ENCODE measurements around the gene CTH. TPM values are rescaled to one million over a fixed set of nuclear protein-coding genes. Genes with fewer than 3 reads are reported as not detected.
"Not testable (repeated sequence)": the region's sequence is repeated elsewhere in the genome, so short reads cannot be mapped to it uniquely, and the experiment has no call there.

CTH gene
- total RNA-seq, 2 donors from 2014 or later: 6.0 to 8.5 TPM

DNA sequence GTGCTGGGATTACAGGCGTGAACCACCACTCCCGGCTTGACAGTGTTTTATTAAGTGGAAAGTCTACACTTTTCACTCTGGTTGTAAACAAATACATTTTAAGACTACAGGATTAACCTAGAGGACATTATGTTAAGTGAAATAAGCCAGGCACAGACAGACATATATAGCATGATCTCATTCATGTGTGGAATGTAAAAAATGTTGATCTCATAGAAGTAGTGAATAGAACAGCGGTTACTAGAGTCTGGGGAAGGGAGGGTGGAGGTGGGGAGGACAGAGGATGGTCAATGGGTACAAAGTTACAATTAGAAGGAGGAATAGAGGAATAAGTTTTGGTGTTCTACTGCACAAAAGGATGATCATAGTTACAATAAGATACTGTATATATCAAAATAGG, 16.9 kb downstream of the CTH start:
- Mint-ChIP-seq H3K27ac (no peak overlapping the region), H3K4me3 (no peak overlapping the region), H3K4me1 (peaks cover 6% of the 10 kb centered on the region), H3K9me3 (no peaks in the 10 kb centered on the region), H3K27me3 (no peaks in the 10 kb centered on the region), H3K36me3 (ENCODE audit: low read depth) (peaks cover 75% of the 10 kb centered on the region)
- ATAC-seq (replicated peaks): no peak

DNA sequence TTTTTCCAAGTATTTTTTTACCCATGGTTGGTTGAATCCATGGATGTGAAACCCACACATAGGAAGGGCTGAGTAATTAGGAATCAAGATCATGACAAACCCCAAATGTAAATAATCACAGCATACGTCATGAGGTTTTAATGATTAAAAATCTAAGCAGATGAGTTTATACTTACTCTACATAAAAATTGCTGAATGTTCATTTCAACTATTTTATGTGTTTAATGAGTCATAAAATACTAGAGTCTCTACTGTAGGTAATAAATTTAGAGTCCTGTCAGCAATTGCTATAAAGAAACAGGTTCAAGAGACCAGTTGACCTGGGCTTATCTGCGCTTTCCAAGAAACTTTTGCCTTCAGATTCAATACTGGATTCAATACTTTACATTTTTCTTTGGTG, 18.2 kb downstream of the CTH start:
- no peak overlapping the region for H3K4me3 Mint-ChIP-seq
- H3K27ac Mint-ChIP-seq: no peak overlapping the region
- H3K9me3 Mint-ChIP-seq: no peaks in the 10 kb centered on the region
- ATAC-seq (replicated peaks): no peak
- H3K4me1 Mint-ChIP-seq: peaks cover 6% of the 10 kb centered on the region
- H3K36me3 Mint-ChIP-seq (ENCODE audit: low read depth): peaks cover 78% of the 10 kb centered on the region
- no peaks in the 10 kb centered on the region for H3K27me3 Mint-ChIP-seq

DNA sequence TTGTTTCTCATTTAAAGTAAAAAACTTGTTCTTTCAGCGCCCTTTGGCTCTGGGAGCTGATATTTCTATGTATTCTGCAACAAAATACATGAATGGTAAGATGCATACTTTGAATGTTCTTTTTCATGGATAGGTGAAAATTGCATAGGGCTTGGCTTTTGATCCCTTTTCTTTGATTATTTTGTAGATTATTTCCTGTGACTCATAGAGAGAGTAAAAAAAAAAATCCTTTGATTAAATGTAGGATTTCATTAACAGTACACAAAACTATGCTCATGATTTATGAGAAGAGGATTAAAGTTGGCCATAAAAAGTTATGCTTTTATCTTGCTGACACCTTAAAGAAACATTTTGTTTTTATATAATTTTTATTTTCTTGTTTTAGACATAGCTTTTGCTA, 18.7 kb downstream of the CTH start:
- Mint-ChIP-seq H3K9me3 (no peaks in the 10 kb centered on the region), H3K36me3 (ENCODE audit: low read depth) (peaks cover 78% of the 10 kb centered on the region), H3K4me1 (peaks cover 6% of the 10 kb centered on the region), H3K27ac (no peak overlapping the region), H3K4me3 (no peak overlapping the region), H3K27me3 (no peaks in the 10 kb centered on the region)
- ATAC-seq (replicated peaks): no peak

DNA sequence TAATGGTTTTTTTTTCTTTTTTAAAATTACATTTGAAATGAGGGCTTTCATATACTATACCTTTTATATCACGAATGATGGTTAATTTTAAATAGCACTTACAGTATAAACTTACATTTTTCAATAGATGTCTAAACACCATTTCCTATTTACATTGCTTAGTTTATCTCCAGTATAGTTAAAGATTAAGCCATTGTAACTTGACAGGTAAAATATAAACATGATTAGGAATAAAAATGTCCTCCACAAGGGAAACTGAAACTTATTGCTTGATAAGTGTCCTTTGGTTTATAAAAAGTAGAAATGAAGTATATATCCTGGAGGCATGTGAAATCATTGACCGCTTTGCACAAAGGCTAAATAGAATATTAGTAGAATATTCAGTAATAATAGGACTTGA, 20.2 kb downstream of the CTH start:
- ATAC-seq (replicated peaks): no peak
- Mint-ChIP-seq H3K4me3 (no peak overlapping the region), H3K27ac (no peak overlapping the region)

DNA sequence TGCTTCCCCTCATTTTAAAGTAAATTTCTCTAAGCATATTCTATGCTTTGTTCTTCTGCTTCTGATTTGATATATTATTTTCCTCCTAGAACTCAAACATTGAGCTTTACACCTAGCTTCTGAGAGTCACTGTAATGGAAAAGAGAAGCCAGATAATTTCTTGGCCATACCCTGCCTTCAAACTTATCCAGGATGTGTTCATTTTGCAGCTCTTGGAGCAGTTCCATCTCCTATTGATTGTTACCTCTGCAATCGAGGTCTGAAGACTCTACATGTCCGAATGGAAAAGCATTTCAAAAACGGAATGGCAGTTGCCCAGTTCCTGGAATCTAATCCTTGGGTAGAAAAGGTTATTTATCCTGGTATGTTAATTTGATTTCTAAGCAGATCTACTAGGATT, 20.8 kb downstream of the CTH start:
- no peaks in the 10 kb centered on the region for H3K27me3 Mint-ChIP-seq
- H3K36me3 Mint-ChIP-seq (ENCODE audit: low read depth): peaks cover 79% of the 10 kb centered on the region
- H3K4me1 Mint-ChIP-seq: no peaks in the 10 kb centered on the region
- H3K4me3 Mint-ChIP-seq: no peak overlapping the region
- H3K9me3 Mint-ChIP-seq: no peaks in the 10 kb centered on the region
- H3K27ac Mint-ChIP-seq: no peak overlapping the region
- ATAC-seq (replicated peaks): no peak

More for the DNA sequence above, 20.2 kb downstream of the CTH start:
- H3K36me3 Mint-ChIP-seq (ENCODE audit: low read depth): peaks cover 79% of the 10 kb centered on the region
- H3K4me1 Mint-ChIP-seq: peaks cover under 1% of the 10 kb centered on the region
- no peaks in the 10 kb centered on the region for H3K9me3 Mint-ChIP-seq
- no peaks in the 10 kb centered on the region for H3K27me3 Mint-ChIP-seq

DNA sequence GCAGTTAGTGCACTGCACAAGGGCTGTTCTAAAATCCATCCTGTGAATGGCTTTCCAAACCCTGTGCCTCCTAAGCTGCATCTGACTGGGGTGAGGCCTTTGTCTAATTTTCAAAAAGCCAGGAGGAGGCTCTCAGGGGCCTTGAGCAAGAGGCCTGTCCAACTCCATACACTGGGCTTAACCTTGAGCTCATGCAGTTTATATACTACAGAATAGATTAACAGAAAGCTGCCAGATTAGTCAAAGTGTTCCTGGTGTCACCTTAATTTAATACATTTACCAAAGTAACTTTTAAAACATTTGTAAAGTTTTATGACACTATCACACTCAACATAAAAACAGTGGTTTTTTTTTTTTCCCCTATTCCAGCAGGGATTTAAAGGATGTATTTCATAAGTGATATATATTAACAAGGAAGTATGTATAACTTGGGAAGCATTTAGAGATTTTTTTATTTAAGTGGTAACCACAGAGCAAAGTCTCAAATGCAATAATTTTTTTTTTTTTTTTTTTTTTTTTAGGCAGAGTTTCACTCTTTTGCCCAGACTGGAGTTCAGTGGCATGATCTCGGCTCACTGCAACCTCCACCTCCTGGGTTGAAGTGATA, 23.3 kb downstream of the CTH start:
- no peak overlapping the region for H3K4me3 Mint-ChIP-seq
- no peaks in the 10 kb centered on the region for H3K9me3 Mint-ChIP-seq
- no peak overlapping the region for H3K27ac Mint-ChIP-seq
- H3K27me3 Mint-ChIP-seq: no peaks in the 10 kb centered on the region
- peaks cover 79% of the 10 kb centered on the region for H3K36me3 Mint-ChIP-seq (ENCODE audit: low read depth)
- peaks cover 6% of the 10 kb centered on the region for H3K4me1 Mint-ChIP-seq
- no peak for ATAC-seq (replicated peaks)

DNA sequence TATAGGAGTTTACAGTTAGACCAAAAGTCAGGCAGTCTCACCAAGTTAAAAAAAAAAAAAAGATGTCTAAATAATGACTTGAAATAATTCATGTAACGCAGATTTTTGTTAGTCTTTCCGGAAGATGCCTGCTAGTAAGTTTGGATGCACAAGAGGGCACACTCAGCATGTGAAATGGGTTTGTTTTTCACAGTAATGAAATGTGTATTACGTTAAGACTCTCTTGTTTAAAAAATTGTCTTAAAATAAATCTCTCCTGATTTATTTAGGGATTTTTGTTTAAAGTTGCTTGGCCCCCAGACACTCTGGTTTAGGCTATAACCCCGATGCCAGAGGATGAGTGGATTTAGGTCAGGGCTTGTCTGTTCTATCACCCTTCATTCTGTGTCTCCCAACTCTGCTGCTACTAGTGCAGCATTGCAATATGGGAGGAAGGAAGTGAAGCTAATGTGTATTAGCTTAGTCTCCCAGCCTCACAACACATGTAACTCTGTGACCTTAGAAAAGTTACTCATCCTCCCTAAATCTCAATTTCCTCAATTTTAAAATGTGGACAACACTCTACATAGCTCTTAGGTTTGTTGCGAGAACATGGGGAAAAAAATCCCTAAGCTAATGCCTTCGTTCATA, 25.7 kb downstream of the CTH start:
- H3K9me3 Mint-ChIP-seq: no peaks in the 10 kb centered on the region
- H3K4me3 Mint-ChIP-seq: no peak overlapping the region
- no peaks in the 10 kb centered on the region for H3K27me3 Mint-ChIP-seq
- H3K36me3 Mint-ChIP-seq (ENCODE audit: low read depth): peaks cover 67% of the 10 kb centered on the region
- peaks cover 6% of the 10 kb centered on the region for H3K4me1 Mint-ChIP-seq
- no peak for ATAC-seq (replicated peaks)
- no peak overlapping the region for H3K27ac Mint-ChIP-seq

DNA sequence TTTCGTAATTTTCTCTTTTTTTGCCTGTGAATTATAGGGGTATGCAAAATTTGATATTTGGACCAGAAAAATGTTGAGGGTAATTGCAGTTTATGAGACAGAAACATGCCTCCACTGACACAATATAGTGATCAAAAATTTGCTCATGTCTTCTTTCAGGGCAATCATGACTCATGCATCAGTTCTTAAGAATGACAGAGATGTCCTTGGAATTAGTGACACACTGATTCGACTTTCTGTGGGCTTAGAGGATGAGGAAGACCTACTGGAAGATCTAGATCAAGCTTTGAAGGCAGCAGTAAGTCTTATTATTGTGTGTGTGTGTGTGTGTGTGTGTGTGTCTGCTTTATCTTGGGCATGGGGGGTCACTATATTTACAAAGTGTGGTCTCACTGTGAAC, 27.5 kb downstream of the CTH start:
- Mint-ChIP-seq H3K36me3 (ENCODE audit: low read depth) (peaks cover 50% of the 10 kb centered on the region), H3K9me3 (no peaks in the 10 kb centered on the region), H3K4me1 (peaks cover 6% of the 10 kb centered on the region), H3K27me3 (no peaks in the 10 kb centered on the region), H3K27ac (no peak overlapping the region), H3K4me3 (peak overlapping the region; percentile 26)
- peak; percentile 98 for ATAC-seq (replicated peaks)

DNA sequence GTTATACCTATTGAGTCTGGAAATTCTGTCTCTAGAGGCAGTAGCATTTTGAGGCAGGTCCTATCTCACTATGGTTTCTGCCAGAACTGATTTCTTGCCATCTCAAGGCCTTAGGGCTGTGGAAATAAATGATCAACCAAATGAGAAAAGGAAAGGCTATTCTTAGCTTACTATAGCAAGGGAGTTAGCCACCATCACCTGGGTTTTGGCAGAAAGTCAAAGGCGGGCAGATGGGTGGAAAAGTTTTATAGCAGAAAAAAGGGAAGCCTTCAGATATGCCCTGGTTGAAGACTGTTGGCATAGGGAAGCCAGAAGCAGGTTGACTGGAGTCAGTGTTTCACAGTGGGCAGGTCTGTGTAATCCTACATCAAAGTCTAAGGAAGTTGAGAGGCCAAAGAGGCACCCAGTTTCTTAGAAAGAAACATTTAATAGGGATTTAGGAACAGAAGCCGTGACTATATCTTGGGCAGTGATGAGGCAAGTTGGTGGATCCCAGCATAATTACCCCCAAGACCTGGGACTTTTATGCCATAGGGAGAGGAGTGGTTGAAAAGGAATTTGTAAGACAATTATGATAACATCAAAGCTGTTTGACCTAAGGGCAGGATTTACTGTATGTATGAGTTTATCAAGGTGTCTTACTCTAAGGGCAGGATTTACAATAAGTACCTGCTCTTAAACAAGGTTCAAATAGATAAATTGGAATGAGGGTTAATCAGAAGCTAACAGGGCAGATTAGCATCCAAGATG, 29.7 kb downstream of the CTH start:
- H3K27ac Mint-ChIP-seq: peak overlapping the region; percentile 31
- peaks cover 6% of the 10 kb centered on the region for H3K4me1 Mint-ChIP-seq
- peaks cover 30% of the 10 kb centered on the region for H3K36me3 Mint-ChIP-seq (ENCODE audit: low read depth)
- no peaks in the 10 kb centered on the region for H3K27me3 Mint-ChIP-seq
- no peak for ATAC-seq (replicated peaks)
- H3K4me3 Mint-ChIP-seq: no peak overlapping the region
- no peaks in the 10 kb centered on the region for H3K9me3 Mint-ChIP-seq

DNA sequence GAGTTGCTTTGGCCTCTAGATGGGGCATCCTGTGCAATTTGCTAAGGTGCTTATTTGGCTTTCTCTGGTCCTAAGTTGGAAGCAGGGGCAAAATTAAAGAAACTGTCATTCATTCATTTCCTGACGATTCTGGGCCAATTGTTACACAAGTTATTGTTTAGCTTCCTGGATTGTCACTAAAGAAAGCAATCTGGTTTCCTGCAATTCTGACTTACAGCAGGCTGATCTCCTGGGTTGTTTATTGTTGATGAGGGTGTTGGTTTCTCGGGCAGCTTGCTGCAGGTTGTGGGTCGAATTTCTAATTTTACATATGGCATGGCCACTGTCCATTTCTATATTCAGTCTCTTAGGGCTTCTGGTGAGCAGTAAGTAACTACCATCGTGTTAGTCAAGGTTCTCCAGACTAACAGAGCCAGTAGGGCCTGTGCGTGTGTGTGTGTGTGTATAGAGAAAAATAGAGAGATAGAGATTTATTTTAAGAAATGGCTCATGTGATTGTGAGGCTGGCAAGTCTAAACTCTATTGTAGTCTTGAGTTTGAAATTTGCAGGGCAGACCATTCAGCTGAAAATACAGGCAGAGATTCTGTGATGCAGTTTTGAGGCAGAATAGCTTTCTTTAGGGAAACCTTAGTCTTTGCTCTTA, 30.4 kb downstream of the CTH start:
- peaks cover 6% of the 10 kb centered on the region for H3K4me1 Mint-ChIP-seq
- no peak for ATAC-seq (replicated peaks)
- peaks cover 26% of the 10 kb centered on the region for H3K36me3 Mint-ChIP-seq (ENCODE audit: low read depth)
- H3K9me3 Mint-ChIP-seq: no peaks in the 10 kb centered on the region
- H3K27ac Mint-ChIP-seq: no peak overlapping the region
- H3K4me3 Mint-ChIP-seq: no peak overlapping the region
- H3K27me3 Mint-ChIP-seq: no peaks in the 10 kb centered on the region

DNA sequence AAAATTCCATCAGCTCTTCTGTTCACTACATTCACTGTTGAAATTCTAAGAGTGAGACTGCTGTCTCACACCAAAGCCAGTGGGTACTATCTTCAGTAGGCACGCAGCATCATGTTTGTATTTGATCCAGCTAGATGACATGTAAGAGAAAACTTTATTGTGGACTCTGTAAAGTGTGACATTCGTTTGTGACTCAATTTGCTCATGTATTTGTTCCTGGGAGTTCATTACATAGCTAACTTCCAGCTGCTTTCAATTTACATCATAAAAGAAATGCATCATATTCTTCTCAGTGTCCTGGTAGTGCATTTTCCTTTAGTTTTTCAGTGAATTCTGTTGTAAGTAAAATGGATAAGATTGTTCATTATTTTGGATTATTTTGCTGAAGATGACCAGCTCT, 31.4 kb downstream of the CTH start:
- ATAC-seq (replicated peaks): no peak
- Mint-ChIP-seq H3K9me3 (no peaks in the 10 kb centered on the region), H3K4me3 (no peak overlapping the region), H3K27me3 (no peaks in the 10 kb centered on the region), H3K4me1 (peaks cover 6% of the 10 kb centered on the region), H3K36me3 (ENCODE audit: low read depth) (peaks cover 16% of the 10 kb centered on the region), H3K27ac (no peak overlapping the region)

DNA sequence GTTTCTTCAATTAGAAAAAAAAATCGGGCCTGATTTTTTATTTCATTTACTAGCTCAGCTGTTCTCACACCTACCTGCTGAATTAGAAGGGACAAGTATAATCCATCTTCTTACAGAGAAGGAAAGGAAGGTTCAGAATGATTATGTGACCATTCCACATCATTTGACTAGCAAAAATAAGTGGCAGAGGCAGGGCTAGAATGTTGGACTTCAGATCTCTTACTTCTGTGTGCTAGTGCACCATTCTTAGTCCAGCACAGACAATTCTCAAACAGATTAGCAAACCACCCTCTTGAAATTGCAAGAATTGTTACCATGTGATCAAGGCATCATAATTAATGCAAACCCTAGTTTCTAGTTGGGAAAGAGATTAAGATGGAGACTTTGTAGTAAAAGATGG, 32.7 kb downstream of the CTH start:
- no peaks in the 10 kb centered on the region for H3K9me3 Mint-ChIP-seq
- no peak overlapping the region for H3K4me3 Mint-ChIP-seq
- no peaks in the 10 kb centered on the region for H3K27me3 Mint-ChIP-seq
- no peak for ATAC-seq (replicated peaks)
- peaks cover 7% of the 10 kb centered on the region for H3K36me3 Mint-ChIP-seq (ENCODE audit: low read depth)
- peaks cover 2% of the 10 kb centered on the region for H3K4me1 Mint-ChIP-seq
- H3K27ac Mint-ChIP-seq: no peak overlapping the region

DNA sequence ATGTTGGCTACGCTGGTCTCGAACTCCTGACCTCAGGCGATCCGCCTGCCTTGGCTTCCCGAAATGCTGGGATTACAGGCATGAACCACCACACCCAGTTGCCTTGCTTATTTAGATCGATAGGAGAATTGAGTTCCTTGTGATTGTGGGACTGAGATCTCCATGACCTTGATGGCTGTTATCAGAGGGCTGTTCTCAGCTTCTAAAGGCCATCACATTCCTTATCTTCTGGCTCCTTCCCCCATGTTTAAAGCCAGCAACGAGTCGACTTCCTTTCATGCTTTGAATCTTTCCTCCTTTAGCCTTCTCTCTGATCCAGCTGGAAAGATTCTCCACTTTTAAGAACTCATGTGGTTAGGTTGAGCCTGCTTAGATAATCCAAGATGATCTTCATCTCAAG, 38.0 kb downstream of the CTH start:
- ATAC-seq (replicated peaks): no peak
- Mint-ChIP-seq H3K4me3 (no peak overlapping the region), H3K27me3 (no peaks in the 10 kb centered on the region), H3K9me3 (no peaks in the 10 kb centered on the region), H3K36me3 (ENCODE audit: low read depth) (no peaks in the 10 kb centered on the region), H3K27ac (no peak overlapping the region), H3K4me1 (no peaks in the 10 kb centered on the region)

DNA sequence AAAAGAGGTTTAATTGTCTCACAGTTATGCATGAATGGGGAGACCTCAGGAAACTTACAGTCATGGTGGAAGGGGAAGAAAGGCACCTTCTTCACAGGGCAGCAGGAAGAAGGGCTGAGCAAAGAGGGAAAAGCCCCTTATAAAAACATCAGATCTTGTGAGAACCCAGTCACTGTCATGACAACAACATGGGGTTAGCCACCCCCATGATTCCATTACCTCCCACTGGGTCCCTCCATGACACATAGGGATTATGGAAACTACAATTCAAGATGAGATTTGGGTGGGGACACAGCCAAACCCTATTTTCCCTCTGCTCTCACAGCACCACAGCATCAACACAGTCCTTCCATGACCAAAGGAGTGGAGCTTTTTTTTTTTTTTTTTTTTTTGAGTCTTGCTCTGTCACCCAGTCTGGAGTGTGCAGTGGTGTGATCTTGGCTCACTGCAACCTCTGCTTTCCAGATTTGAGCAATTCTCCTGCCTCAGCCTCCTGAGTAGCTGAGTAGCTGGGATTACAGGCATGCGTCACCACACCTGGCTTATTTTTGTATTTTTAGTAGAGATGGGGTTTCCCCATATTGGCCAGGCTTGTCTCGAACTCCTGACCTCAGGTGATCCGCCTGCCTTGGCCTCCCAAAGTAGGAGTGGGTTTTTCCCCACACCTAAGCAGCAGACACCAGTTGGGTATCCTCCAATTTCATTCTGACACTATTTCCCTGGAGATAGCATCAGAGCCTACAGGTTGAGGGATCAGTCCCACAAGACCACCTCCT, 41.3 kb downstream of the CTH start:
- H3K4me3 Mint-ChIP-seq: peak overlapping the region; percentile 13
- H3K27ac Mint-ChIP-seq: peak overlapping the region; percentile 89
- peak; percentile 88 for ATAC-seq (replicated peaks)
- H3K4me1 Mint-ChIP-seq; H3K9me3 Mint-ChIP-seq; H3K27me3 Mint-ChIP-seq; H3K36me3 Mint-ChIP-seq (ENCODE audit: low read depth): not testable (repeated sequence)

Measured in activated T-helper 17 cell treated with anti-CD3 and anti-CD28 coated beads, Interleukin-2, amount 50 U/mL, for 72 hours (primary cell).